ENCODE data around the gene CCDC142. TPM values are rescaled to one million over a fixed set of nuclear protein-coding genes. Genes with fewer than 3 reads are reported as not detected.

CCDC142 gene
- total and polyA plus RNA-seq, 10 of the 15 experiments (the other 5 are each of a cell fraction or from before 2014, with no cell fraction given) = 0.93 to 16.9 (median 9.0) TPM

- TF ChIP-seq, protein P1, sequence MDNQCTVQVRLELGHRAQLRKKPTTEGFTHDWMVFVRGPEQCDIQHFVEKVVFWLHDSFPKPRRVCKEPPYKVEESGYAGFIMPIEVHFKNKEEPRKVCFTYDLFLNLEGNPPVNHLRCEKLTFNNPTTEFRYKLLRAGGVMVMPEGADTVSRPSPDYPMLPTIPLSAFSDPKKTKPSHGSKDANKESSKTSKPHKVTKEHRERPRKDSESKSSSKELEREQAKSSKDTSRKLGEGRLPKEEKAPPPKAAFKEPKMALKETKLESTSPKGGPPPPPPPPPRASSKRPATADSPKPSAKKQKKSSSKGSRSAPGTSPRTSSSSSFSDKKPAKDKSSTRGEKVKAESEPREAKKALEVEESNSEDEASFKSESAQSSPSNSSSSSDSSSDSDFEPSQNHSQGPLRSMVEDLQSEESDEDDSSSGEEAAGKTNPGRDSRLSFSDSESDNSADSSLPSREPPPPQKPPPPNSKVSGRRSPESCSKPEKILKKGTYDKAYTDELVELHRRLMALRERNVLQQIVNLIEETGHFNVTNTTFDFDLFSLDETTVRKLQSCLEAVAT (IDR thresholded peaks at IDR 0.05) = peak; percentile 74
- TF ChIP-seq, protein P2, sequence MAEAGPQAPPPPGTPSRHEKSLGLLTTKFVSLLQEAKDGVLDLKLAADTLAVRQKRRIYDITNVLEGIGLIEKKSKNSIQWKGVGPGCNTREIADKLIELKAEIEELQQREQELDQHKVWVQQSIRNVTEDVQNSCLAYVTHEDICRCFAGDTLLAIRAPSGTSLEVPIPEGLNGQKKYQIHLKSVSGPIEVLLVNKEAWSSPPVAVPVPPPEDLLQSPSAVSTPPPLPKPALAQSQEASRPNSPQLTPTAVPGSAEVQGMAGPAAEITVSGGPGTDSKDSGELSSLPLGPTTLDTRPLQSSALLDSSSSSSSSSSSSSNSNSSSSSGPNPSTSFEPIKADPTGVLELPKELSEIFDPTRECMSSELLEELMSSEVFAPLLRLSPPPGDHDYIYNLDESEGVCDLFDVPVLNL (IDR thresholded peaks at IDR 0.05; ENCODE audit: low read depth, low read length) = no peak
- peak; percentile 100 for TF ChIP-seq ZBTB40 (IDR thresholded peaks at IDR 0.05; ENCODE audit: borderline replicate concordance)
- TF ChIP-seq CBFB (IDR thresholded peaks at IDR 0.05; ENCODE audit: low read depth) = peak; percentile 49; the same call in 1 of the 2 replicates
- peak; percentile 84 for TF ChIP-seq MEF2B (IDR thresholded peaks at IDR 0.05; ENCODE audit: partially characterized antibody, poor library complexity, severe bottlenecking)
- TF ChIP-seq, protein P3, sequence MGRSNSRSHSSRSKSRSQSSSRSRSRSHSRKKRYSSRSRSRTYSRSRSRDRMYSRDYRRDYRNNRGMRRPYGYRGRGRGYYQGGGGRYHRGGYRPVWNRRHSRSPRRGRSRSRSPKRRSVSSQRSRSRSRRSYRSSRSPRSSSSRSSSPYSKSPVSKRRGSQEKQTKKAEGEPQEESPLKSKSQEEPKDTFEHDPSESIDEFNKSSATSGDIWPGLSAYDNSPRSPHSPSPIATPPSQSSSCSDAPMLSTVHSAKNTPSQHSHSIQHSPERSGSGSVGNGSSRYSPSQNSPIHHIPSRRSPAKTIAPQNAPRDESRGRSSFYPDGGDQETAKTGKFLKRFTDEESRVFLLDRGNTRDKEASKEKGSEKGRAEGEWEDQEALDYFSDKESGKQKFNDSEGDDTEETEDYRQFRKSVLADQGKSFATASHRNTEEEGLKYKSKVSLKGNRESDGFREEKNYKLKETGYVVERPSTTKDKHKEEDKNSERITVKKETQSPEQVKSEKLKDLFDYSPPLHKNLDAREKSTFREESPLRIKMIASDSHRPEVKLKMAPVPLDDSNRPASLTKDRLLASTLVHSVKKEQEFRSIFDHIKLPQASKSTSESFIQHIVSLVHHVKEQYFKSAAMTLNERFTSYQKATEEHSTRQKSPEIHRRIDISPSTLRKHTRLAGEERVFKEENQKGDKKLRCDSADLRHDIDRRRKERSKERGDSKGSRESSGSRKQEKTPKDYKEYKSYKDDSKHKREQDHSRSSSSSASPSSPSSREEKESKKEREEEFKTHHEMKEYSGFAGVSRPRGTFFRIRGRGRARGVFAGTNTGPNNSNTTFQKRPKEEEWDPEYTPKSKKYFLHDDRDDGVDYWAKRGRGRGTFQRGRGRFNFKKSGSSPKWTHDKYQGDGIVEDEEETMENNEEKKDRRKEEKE (IDR thresholded peaks at IDR 0.05) = no peak
- TF ChIP-seq IKZF1 (conservative IDR thresholded peaks at IDR 0.05) = peak; percentile 98
- peak; percentile 74; the same call in 1 of the 2 replicates for TF ChIP-seq ELK1 (IDR thresholded peaks at IDR 0.05; ENCODE audit: low read depth, low read length)
- peak; percentile 6; the same call in 1 of the 2 replicates for TF ChIP-seq RAD21 (IDR thresholded peaks at IDR 0.05; ENCODE audit: insufficient read depth, low read depth, low read length)
- TF ChIP-seq MAX (IDR thresholded peaks at IDR 0.05; ENCODE audit: low read depth, low read length) = peak; percentile 77; the same call in 1 of the 2 replicates
- TF ChIP-seq, protein P4, sequence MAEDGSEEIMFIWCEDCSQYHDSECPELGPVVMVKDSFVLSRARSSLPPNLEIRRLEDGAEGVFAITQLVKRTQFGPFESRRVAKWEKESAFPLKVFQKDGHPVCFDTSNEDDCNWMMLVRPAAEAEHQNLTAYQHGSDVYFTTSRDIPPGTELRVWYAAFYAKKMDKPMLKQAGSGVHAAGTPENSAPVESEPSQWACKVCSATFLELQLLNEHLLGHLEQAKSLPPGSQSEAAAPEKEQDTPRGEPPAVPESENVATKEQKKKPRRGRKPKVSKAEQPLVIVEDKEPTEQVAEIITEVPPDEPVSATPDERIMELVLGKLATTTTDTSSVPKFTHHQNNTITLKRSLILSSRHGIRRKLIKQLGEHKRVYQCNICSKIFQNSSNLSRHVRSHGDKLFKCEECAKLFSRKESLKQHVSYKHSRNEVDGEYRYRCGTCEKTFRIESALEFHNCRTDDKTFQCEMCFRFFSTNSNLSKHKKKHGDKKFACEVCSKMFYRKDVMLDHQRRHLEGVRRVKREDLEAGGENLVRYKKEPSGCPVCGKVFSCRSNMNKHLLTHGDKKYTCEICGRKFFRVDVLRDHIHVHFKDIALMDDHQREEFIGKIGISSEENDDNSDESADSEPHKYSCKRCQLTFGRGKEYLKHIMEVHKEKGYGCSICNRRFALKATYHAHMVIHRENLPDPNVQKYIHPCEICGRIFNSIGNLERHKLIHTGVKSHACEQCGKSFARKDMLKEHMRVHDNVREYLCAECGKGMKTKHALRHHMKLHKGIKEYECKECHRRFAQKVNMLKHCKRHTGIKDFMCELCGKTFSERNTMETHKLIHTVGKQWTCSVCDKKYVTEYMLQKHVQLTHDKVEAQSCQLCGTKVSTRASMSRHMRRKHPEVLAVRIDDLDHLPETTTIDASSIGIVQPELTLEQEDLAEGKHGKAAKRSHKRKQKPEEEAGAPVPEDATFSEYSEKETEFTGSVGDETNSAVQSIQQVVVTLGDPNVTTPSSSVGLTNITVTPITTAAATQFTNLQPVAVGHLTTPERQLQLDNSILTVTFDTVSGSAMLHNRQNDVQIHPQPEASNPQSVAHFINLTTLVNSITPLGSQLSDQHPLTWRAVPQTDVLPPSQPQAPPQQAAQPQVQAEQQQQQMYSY (CRISPR knock-in tag; IDR thresholded peaks at IDR 0.05) = no peak
Observed at GRCh38 chr2:74454654-74455511, 27.9 kb downstream of the CCDC142 start, which contains the start of gene INO80B (continued).

Measured in GM12878 (cell line).